ENCODE results near the gene ERG28.

GRCh38 chr14:75675265-75675960 is 14.7 kb upstream of the ERG28 start:
- TF ChIP-seq CTCF (IDR thresholded peaks at IDR 0.05) (no peak), POLR2AphosphoS5 (IDR thresholded peaks at IDR 0.05) (no peak), EP300 (IDR thresholded peaks at IDR 0.05) (no peak)
